ENCODE data around the gene FDPS.
"Not testable (repeated sequence)": the region's sequence is repeated elsewhere in the genome, so short reads cannot be mapped to it uniquely, and the experiment has no call there.

FDPS gene

DNA sequence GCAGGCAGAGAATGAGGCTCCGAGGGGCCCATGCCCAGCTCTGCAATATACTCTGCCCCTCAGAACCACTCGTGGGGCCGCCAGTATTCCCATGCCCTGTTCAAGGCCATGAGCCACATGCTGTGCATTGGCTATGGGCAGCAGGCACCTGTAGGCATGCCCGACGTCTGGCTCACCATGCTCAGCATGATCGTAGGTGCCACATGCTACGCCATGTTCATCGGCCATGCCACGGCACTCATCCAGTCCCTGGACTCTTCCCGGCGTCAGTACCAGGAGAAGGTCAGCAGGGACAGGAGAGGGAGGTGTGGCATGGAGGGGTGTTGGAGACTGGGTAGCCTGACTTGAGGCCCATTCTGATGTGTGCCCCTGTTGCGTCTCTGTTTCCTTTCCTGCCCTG is 24.2 kb upstream of the FDPS start:
- TF ChIP-seq, protein P1, sequence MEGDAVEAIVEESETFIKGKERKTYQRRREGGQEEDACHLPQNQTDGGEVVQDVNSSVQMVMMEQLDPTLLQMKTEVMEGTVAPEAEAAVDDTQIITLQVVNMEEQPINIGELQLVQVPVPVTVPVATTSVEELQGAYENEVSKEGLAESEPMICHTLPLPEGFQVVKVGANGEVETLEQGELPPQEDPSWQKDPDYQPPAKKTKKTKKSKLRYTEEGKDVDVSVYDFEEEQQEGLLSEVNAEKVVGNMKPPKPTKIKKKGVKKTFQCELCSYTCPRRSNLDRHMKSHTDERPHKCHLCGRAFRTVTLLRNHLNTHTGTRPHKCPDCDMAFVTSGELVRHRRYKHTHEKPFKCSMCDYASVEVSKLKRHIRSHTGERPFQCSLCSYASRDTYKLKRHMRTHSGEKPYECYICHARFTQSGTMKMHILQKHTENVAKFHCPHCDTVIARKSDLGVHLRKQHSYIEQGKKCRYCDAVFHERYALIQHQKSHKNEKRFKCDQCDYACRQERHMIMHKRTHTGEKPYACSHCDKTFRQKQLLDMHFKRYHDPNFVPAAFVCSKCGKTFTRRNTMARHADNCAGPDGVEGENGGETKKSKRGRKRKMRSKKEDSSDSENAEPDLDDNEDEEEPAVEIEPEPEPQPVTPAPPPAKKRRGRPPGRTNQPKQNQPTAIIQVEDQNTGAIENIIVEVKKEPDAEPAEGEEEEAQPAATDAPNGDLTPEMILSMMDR (conservative IDR thresholded peaks at IDR 0.05; ENCODE audit: low read depth): no peak
- H3K27ac ChIP-seq: no peak overlapping the region
- POLR2A ChIA-PET (ENCODE audit: low non-redundant PET): no interaction called here
- no peak for DNase-seq (ENCODE audit: low spot score)
- CTCF ChIA-PET: no interaction called here

DNA sequence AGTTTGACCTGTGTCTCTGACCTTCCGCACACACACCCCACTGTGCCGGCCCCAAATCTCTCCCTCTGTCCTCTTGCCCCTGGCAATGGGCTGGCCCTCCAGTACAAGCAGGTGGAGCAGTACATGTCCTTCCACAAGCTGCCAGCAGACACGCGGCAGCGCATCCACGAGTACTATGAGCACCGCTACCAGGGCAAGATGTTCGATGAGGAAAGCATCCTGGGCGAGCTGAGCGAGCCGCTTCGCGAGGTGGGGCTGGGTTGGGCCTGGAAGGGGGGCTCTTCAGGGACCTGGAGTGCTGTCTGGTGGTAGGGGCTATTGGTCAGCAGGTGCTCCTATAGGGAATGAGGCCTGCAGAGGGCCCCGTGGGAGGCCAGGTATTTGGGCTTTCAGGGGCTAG is 23.6 kb upstream of the FDPS start:
- POLR2A ChIA-PET (ENCODE audit: low non-redundant PET): no interaction called here
- CTCF ChIA-PET: no interaction called here
- DNase-seq (ENCODE audit: low spot score): no peak
- no peak overlapping the region for H3K27ac ChIP-seq
- TF ChIP-seq, protein P1 (conservative IDR thresholded peaks at IDR 0.05; ENCODE audit: low read depth): no peak

DNA sequence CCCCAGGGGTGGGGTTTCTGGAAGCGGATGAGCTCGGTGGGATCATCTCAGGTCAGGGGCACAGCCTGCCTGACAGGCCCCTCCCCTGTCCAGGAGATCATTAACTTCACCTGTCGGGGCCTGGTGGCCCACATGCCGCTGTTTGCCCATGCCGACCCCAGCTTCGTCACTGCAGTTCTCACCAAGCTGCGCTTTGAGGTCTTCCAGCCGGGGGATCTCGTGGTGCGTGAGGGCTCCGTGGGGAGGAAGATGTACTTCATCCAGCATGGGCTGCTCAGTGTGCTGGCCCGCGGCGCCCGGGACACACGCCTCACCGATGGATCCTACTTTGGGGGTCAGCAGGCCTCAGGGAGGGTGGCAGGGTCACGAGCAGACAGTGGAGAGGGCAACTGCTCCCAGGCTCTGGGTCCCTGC is 23.0 kb upstream of the FDPS start:
- ChIA-PET POLR2A (ENCODE audit: low non-redundant PET) (no interaction called here), CTCF (interaction anchor here (0.5 to 0.9 kb wide), 3 partner anchors 35 to 294 kb away, joined by 3 read pairs; no protein-coding TSS in a partner anchor)
- no peak for DNase-seq (ENCODE audit: low spot score)
- TF ChIP-seq, protein P1 (conservative IDR thresholded peaks at IDR 0.05; ENCODE audit: low read depth): no peak
- no peak overlapping the region for H3K27ac ChIP-seq

DNA sequence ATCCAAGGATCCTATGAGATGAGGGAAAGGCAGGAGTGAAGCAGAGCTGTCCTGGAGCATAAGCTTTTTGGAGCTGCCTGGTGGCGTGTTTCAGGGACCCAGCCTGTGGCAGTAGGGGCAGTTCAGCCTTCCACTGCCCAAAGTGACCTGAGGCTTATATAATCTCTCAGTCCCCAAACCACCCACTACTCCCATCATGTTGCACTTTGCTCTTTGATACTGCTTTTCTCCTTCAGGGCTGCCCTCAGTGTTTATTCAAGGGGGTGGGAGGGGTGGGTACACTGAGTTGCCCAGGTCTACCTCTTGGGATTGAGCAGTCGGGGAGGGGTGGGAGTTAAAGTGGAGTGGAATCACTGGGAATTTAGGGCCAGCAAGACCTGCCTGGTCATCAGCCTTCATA is 22.1 kb upstream of the FDPS start:
- ChIA-PET CTCF (interaction anchor here (0.5 to 0.9 kb wide), 3 partner anchors 36 to 293 kb away, joined by 3 read pairs; no protein-coding TSS in a partner anchor), POLR2A (ENCODE audit: low non-redundant PET) (no interaction called here)

DNA sequence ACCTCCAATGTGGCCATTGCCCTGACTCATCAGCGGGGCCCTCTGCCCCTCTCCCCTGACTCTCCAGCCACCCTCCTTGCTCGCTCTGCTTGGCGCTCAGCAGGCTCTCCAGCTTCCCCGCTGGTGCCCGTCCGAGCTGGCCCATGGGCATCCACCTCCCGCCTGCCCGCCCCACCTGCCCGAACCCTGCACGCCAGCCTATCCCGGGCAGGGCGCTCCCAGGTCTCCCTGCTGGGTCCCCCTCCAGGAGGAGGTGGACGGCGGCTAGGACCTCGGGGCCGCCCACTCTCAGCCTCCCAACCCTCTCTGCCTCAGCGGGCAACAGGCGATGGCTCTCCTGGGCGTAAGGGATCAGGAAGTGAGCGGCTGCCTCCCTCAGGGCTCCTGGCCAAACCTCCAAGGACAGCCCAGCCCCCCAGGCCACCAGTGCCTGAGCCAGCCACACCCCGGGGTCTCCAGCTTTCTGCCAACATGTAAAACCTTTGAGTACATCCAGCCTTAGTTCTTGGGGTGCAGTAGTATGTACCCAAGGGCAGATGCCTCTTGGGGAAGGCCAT is 20.6 kb upstream of the FDPS start:
- TF ChIP-seq, protein P1 (conservative IDR thresholded peaks at IDR 0.05; ENCODE audit: low read depth): no peak
- CTCF ChIA-PET: interaction anchor here (0.6 kb wide), 1 partner anchor 809 kb away, joined by 4 read pairs; no protein-coding TSS in a partner anchor
- no peak for DNase-seq (ENCODE audit: low spot score)
- POLR2A ChIA-PET (ENCODE audit: low non-redundant PET): no interaction called here
- H3K27ac ChIP-seq: no peak overlapping the region

More for the DNA sequence above, 22.1 kb upstream of the FDPS start:
- TF ChIP-seq, protein P1 (conservative IDR thresholded peaks at IDR 0.05; ENCODE audit: low read depth): no peak
- DNase-seq (ENCODE audit: low spot score): no peak
- no peak overlapping the region for H3K27ac ChIP-seq

DNA sequence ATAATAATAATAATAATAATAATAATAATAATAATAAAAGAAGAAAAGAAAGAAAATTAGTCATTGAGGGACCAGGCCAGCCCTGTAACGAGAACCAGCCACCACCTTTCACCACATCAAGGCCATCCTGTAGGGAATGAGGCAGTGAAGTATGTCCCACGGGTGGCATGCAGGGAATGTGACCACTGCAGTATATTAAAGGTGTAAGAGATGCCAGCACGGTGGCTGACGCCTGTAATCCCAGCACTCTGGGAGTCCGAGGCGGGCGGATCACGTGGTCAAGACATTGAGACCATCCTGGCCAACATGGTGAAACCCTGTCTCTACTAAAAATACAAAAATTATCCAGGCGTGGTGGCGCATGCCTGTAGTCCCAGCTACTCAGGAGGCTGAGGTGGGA is 17.7 kb upstream of the FDPS start:
- POLR2A ChIA-PET (ENCODE audit: low non-redundant PET); H3K27ac ChIP-seq; DNase-seq (ENCODE audit: low spot score); CTCF ChIA-PET: not testable (repeated sequence)

DNA sequence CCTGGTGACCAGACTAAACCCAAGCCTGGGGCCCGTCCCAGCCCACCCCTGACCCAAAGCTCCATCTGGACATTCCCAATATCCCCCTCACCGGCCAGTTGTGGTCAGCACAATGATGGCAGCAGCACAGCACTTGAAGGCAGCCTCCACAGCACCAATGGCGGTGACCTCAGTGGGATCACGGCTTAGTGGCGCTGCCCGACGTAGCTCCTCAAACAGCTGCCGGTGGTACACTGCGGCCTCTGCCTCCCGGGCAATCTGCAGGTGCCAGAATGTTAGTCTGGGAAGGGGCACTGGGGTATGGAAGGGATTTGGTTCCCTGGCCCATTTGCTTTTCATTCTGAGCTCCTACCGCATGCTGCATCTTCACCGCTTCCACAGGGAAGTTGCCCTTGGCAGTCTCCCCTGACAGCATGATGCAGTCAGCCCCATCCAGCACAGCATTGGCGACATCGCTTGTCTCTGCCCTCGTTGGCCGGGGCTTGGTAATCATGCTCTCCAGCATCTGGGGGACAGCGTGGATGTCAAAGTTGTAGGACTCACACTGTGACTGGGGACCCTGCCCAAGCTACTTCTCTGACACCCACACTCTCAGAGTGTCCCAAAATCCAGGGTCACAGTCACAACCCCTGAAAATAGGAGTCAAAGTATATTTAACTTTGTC is 15.4 kb upstream of the FDPS start:
- ChIA-PET POLR2A (ENCODE audit: low non-redundant PET) (no interaction called here), CTCF (interaction anchor here (1.0 kb wide), 1 partner anchor 48 kb away, joined by 3 read pairs; no protein-coding TSS in a partner anchor)
- no peak overlapping the region for H3K27ac ChIP-seq
- DNase-seq (ENCODE audit: low spot score): no peak
- TF ChIP-seq, protein P1 (conservative IDR thresholded peaks at IDR 0.05; ENCODE audit: low read depth): no peak

Measured in RWPE1 (cell line).